H9 (cell line): ENCODE results near the gene ADGRB3. TPM values are rescaled to one million over a fixed set of nuclear protein-coding genes. Genes with fewer than 3 reads are reported as not detected.

Experiments
- DNase-seq: peaks from one replicate; pipeline ENCODE4 v3.0.0-alpha.2; 2017
- H2AFZ ChIP-seq: one replicate; pipeline ENCODE4 v1.6.1; 2013; ENCODE audit warnings: mild to moderate bottlenecking, low read length, control low read depth, moderate library complexity
- H2AK5ac ChIP-seq: 2 replicates; pipeline ENCODE4 v1.6.1; 2013; ENCODE audit warnings: low read length, control low read depth, mixed read lengths; ENCODE audit not compliant: insufficient read length
- H2BK120ac ChIP-seq: one replicate; pipeline ENCODE4 v1.6.1; 2013; ENCODE audit warnings: low read depth, mild to moderate bottlenecking, low read length, control low read depth, inconsistent platforms; ENCODE audit not compliant: poor library complexity, severe bottlenecking
- H2BK12ac ChIP-seq: 2 replicates; pipeline ENCODE4 v1.6.1; 2013; ENCODE audit warnings: low read length, control low read depth, mixed read lengths, low read depth; ENCODE audit not compliant: insufficient read length
- H2BK15ac ChIP-seq: 2 replicates; pipeline ENCODE4 v1.6.1; 2013; ENCODE audit warnings: low read depth, low read length, control low read depth
- H2BK20ac ChIP-seq: one replicate; pipeline ENCODE4 v1.6.1; 2013; ENCODE audit warnings: low read depth, mild to moderate bottlenecking, low read length, control low read depth, inconsistent platforms; ENCODE audit not compliant: poor library complexity, severe bottlenecking
- H2BK5ac ChIP-seq: 2 replicates; pipeline ENCODE4 v1.6.1; 2013; ENCODE audit warnings: low read length, control low read depth, mixed read lengths; ENCODE audit not compliant: insufficient read length
- H3K14ac ChIP-seq: 2 replicates; pipeline ENCODE4 v1.6.1; 2013; ENCODE audit warnings: low read length, control low read depth; ENCODE audit not compliant: insufficient read depth
- H3K18ac ChIP-seq: 2 replicates; pipeline ENCODE4 v1.6.1; 2013; ENCODE audit warnings: low read depth, mild to moderate bottlenecking, mixed read lengths, low read length, control low read depth; ENCODE audit not compliant: insufficient read length
- H3K23ac ChIP-seq: 2 replicates; pipeline ENCODE4 v1.6.1; 2013; ENCODE audit warnings: low read length, control low read depth, mixed read lengths, low read depth; ENCODE audit not compliant: insufficient read length
- H3K23me2 ChIP-seq: 2 replicates; pipeline ENCODE4 v1.6.1; 2013; ENCODE audit warnings: low read depth, mild to moderate bottlenecking, mixed read lengths, low read length, control low read depth; ENCODE audit not compliant: insufficient read length, poor library complexity, severe bottlenecking
- H3K27ac ChIP-seq: 2 replicates; pipeline ENCODE4 v1.5.1; 2013; ENCODE audit warnings: low read length, control low read depth, mixed read lengths, low read depth; ENCODE audit not compliant: insufficient read length
- H3K27me3 ChIP-seq: 2 replicates; pipeline ENCODE4 v1.6.1; 2013; ENCODE audit warnings: low read length, control low read depth, inconsistent platforms; ENCODE audit not compliant: insufficient read depth
- H3K4ac ChIP-seq: 2 replicates; pipeline ENCODE4 v1.6.1; 2013; ENCODE audit warnings: low read depth, mild to moderate bottlenecking, control low read depth, inconsistent platforms, low read length, moderate library complexity
- H3K4me1 ChIP-seq: 2 replicates; pipeline ENCODE4 v1.6.1; 2013; ENCODE audit warnings: low read length, control low read depth, inconsistent platforms; ENCODE audit not compliant: insufficient read depth
- H3K4me2 ChIP-seq: 2 replicates; pipeline ENCODE4 v1.6.1; 2013; ENCODE audit warnings: low read length, control low read depth, mixed read lengths; ENCODE audit not compliant: insufficient read length, insufficient read depth
- H3K56ac ChIP-seq: 2 replicates; pipeline ENCODE4 v1.6.1; 2013; ENCODE audit warnings: low read depth, mild to moderate bottlenecking, mixed read lengths, low read length, control low read depth; ENCODE audit not compliant: insufficient read length
- H3K79me1 ChIP-seq: 2 replicates; pipeline ENCODE4 v1.6.1; 2013; ENCODE audit warnings: low read depth, mild to moderate bottlenecking, moderate library complexity, low read length, control low read depth, inconsistent platforms; ENCODE audit not compliant: insufficient read depth, poor library complexity, severe bottlenecking
- H3K79me2 ChIP-seq: 2 replicates; pipeline ENCODE4 v1.6.1; 2013; ENCODE audit warnings: low read length, control low read depth, inconsistent platforms; ENCODE audit not compliant: insufficient read depth
- H3K9ac ChIP-seq: 2 replicates; pipeline ENCODE4 v1.6.1; 2013; ENCODE audit warnings: low read length, control low read depth, mixed read lengths; ENCODE audit not compliant: insufficient read length; ENCODE audit errors: extremely low read depth
- H3K9me3 ChIP-seq: one replicate; pipeline ENCODE4 v1.6.1; 2013; ENCODE audit warnings: low read depth, low read length, inconsistent platforms; ENCODE audit not compliant: control insufficient read depth
- H3T11ph ChIP-seq: one replicate; pipeline ENCODE4 v1.6.1; 2013; ENCODE audit warnings: mild to moderate bottlenecking, low read length, control low read depth, inconsistent platforms
- H4K20me1 ChIP-seq: one replicate; pipeline ENCODE4 v1.6.1; 2013; ENCODE audit not compliant: control insufficient read depth, insufficient read length, insufficient read depth
- H4K5ac ChIP-seq: 2 replicates; pipeline ENCODE4 v1.6.1; 2013; ENCODE audit warnings: low read depth, mild to moderate bottlenecking, mixed read lengths, low read length, control low read depth; ENCODE audit not compliant: insufficient read length
- H4K8ac ChIP-seq: replicated peaks from 2 replicates; pipeline ENCODE4 v1.6.1; 2013; ENCODE audit warnings: low read length, control low read depth, mixed read lengths, low read depth; ENCODE audit not compliant: insufficient read length
- H4K91ac ChIP-seq: 2 replicates; pipeline ENCODE4 v1.6.1; 2013; ENCODE audit warnings: low read depth, mild to moderate bottlenecking, moderate library complexity, mixed read lengths, low read length, control low read depth; ENCODE audit not compliant: insufficient read length
- H3K27ac Mint-ChIP-seq, 3 experiments: 2 replicates in 2 of 3; 3 replicates in 1 of 3; pipeline ENCODE4 v1.8.0; 2020 to 2021; ENCODE audit warnings: mixed read lengths in 3 of 3, mild to moderate bottlenecking in 1 of 3, moderate library complexity in 1 of 3
- H3K27me3 Mint-ChIP-seq: 2 replicates; pipeline ENCODE4 v1.8.0; 2021; ENCODE audit warnings: low read depth, mild to moderate bottlenecking, moderate library complexity, mixed read lengths
- H3K36me3 Mint-ChIP-seq, 3 experiments: 2 replicates in 2 of 3; 3 replicates in 1 of 3; pipeline ENCODE4 v1.8.0; 2020 to 2021; ENCODE audit warnings: low read depth in 3 of 3, mixed read lengths in 3 of 3; ENCODE audit not compliant: insufficient read depth in 1 of 3
- H3K4me1 Mint-ChIP-seq, 2 experiments: 2 replicates each; pipeline ENCODE4 v1.8.0; 2020; ENCODE audit warnings: mixed read lengths in 2 of 2
- H3K4me3 Mint-ChIP-seq, 2 experiments: 2 replicates in 1 of 2; 3 replicates in 1 of 2; pipeline ENCODE4 v1.8.0; 2020 to 2021; ENCODE audit warnings: mild to moderate bottlenecking in 2 of 2, mixed read lengths in 2 of 2, moderate library complexity in 1 of 2
- H3K9me3 Mint-ChIP-seq, 2 experiments: 2 replicates in 1 of 2; 3 replicates in 1 of 2; pipeline ENCODE4 v1.8.0; 2020; ENCODE audit warnings: mild to moderate bottlenecking in 2 of 2, mixed read lengths in 2 of 2, moderate library complexity in 1 of 2
- WGBS: extraction: QIAGEN DNeasy Blood & Tissue Kit; methylation state at CpG from one replicate; pipeline ENCODE4 v1.1.7; 2013; ENCODE audit warnings: missing lambda C conversion rate, low lambda C conversion rate, mixed read lengths; ENCODE audit not compliant: insufficient read length; ENCODE audit errors: extremely low coverage; 5-methylcytosine and 5-hydroxymethylcytosine counted together
- total RNA-seq: library from RNA; stranded (reverse); gene quantifications from 2 replicates; pipeline ENCODE4 v1.2.1, GENCODE V29; 2021
- TF ChIP-seq, protein P1 (sequence below): fragments of 200-600 bp; sonication (generic); conservative IDR thresholded peaks from 3 replicates; pipeline ENCODE4 v1.8.0; 2021; ENCODE audit warnings: antibody characterized with exemption, mild to moderate bottlenecking

The ADGRB3 gene
- total RNA-seq, 1 experiment from 2014 or later: 0.37 TPM

DNA sequence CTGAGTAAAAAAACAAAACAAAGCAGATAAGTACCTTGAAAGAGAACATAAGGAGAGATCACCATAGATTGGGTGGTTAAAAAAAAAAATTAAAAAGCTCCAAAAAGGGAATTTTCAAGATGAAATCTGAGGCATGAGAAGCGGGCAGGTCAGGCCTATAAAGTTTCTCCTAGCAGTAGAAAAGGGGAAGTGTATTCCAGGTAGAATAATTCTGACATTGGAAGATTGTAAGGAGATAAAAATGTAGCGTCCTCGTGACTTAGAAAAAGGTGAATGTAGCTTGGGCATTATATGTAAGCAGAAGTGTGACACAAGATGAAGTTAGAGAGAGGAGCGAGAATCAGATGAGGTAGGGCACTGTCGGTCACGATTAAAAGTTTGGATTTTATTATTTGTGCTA, 9.1 kb upstream of the ADGRB3 start:
- Histone ChIP-seq H3K14ac (no peak overlapping the region), H3K79me2 (no peaks in the 10 kb centered on the region), H3K9ac (no peak overlapping the region), H3K4ac (no peak overlapping the region), H2BK12ac (no peak overlapping the region), H3K27me3 (no peaks in the 10 kb centered on the region), H2BK5ac (no peak overlapping the region), H2BK20ac (no peak overlapping the region), H2AK5ac (no peak overlapping the region), H3K27ac (no peak overlapping the region), H2AFZ (no peak overlapping the region), H3K4me1 (peaks cover 3% of the 10 kb centered on the region; the same call in 1 of the 2 replicates), H4K91ac (no peak overlapping the region), H3K9me3 (no peaks in the 10 kb centered on the region), H3K23ac (no peak overlapping the region), H4K20me1 (no peaks in the 10 kb centered on the region), H3T11ph (no peak overlapping the region), H3K4me2 (no peak overlapping the region), H3K79me1 (no peaks in the 10 kb centered on the region), H2BK15ac (no peak overlapping the region), H3K56ac (no peak overlapping the region), H4K5ac (no peak overlapping the region), H4K8ac (no peak overlapping the region), H2BK120ac (no peak overlapping the region), H3K23me2 (no peaks in the 10 kb centered on the region), H3K18ac (no peak overlapping the region)
- Mint-ChIP-seq H3K27me3 (peaks cover 4% of the 10 kb centered on the region), H3K36me3 (no peaks in the 10 kb centered on the region; a peak in 1 of 7 replicates), H3K9me3 (no peaks in the 10 kb centered on the region; a peak in 1 of 5 replicates), H3K4me1 (peaks cover 14 to 15% of the 10 kb centered on the region in 2 experiments), H3K27ac (no peak overlapping the region), H3K4me3 (no peak overlapping the region)
- no peak for DNase-seq
- TF ChIP-seq, protein P1, sequence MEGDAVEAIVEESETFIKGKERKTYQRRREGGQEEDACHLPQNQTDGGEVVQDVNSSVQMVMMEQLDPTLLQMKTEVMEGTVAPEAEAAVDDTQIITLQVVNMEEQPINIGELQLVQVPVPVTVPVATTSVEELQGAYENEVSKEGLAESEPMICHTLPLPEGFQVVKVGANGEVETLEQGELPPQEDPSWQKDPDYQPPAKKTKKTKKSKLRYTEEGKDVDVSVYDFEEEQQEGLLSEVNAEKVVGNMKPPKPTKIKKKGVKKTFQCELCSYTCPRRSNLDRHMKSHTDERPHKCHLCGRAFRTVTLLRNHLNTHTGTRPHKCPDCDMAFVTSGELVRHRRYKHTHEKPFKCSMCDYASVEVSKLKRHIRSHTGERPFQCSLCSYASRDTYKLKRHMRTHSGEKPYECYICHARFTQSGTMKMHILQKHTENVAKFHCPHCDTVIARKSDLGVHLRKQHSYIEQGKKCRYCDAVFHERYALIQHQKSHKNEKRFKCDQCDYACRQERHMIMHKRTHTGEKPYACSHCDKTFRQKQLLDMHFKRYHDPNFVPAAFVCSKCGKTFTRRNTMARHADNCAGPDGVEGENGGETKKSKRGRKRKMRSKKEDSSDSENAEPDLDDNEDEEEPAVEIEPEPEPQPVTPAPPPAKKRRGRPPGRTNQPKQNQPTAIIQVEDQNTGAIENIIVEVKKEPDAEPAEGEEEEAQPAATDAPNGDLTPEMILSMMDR: no peak
- WGBS: no CpG with 5 or more reads among the region's 6 CpGs
